KMS-11 (cell line): ENCODE measurements around the gene PACS1.

Experiments
- H2AFZ ChIP-seq: fragments of 200-600 bp; sonication (generic); 2 replicates; pipeline ENCODE4 v1.6.1; 2016; ENCODE audit warnings: antibody characterized with exemption, mixed run types, low read depth
- H3K27ac ChIP-seq: fragments of 200-600 bp; sonication (generic); 2 replicates; pipeline ENCODE4 v1.6.1; 2016; ENCODE audit warnings: mild to moderate bottlenecking, mixed run types
- H3K27me3 ChIP-seq: fragments of 200-600 bp; sonication (generic); 2 replicates; pipeline ENCODE4 v1.6.1; 2017; ENCODE audit warnings: mild to moderate bottlenecking, low read depth, mixed run types, moderate library complexity; ENCODE audit not compliant: insufficient read depth
- H3K36me3 ChIP-seq: fragments of 200-600 bp; sonication (generic); 2 replicates; pipeline ENCODE4 v1.6.1; 2017; ENCODE audit warnings: mild to moderate bottlenecking, mixed run types; ENCODE audit not compliant: insufficient read depth
- H3K4me1 ChIP-seq: fragments of 200-600 bp; sonication (generic); 2 replicates; pipeline ENCODE4 v1.6.1; 2016; ENCODE audit warnings: mild to moderate bottlenecking, low read depth, mixed run types; ENCODE audit not compliant: poor library complexity, severe bottlenecking
- H3K4me2 ChIP-seq: fragments of 200-600 bp; sonication (generic); 2 replicates; pipeline ENCODE4 v1.7.0; 2016; ENCODE audit warnings: mild to moderate bottlenecking, mixed run types
- H3K4me3 ChIP-seq: fragments of 200-600 bp; sonication (generic); IDR thresholded peaks from 2 replicates; pipeline ENCODE4 v1.6.1; 2017; ENCODE audit warnings: low read depth, low read length, mixed read lengths; ENCODE audit not compliant: insufficient read depth
- H3K79me2 ChIP-seq: fragments of 200-600 bp; sonication (generic); 2 replicates; pipeline ENCODE4 v1.6.1; 2016; ENCODE audit warnings: low read depth, mixed run types; ENCODE audit not compliant: insufficient read depth
- H3K9ac ChIP-seq: fragments of 200-600 bp; sonication (generic); 2 replicates; pipeline ENCODE4 v1.6.1; 2016; ENCODE audit warnings: mild to moderate bottlenecking, mixed run types
- H4K20me1 ChIP-seq: fragments of 200-600 bp; sonication (generic); 2 replicates; pipeline ENCODE4 v1.6.1; 2016; ENCODE audit warnings: mild to moderate bottlenecking, mixed run types; ENCODE audit not compliant: insufficient read depth
- CTCF ChIP-seq: fragments of 200-600 bp; sonication (generic); conservative IDR thresholded peaks from 2 replicates; pipeline ENCODE4 v1.6.1; 2017; ENCODE audit warnings: low read depth, mild to moderate bottlenecking, antibody characterized with exemption, low read length, moderate library complexity, mixed read lengths

PACS1 gene

GRCh38 chr11:66118847-66119246 lies 48.8 kb downstream of the PACS1 start:
- H3K4me2 ChIP-seq = no peak overlapping the region
- no peak for TF ChIP-seq CTCF
- H4K20me1 ChIP-seq = 0 out of 2 replicates have a peak, but pooled peaks cover 3% of the 10 kb centered on the region
- H3K79me2 ChIP-seq = peaks cover 17% of the 10 kb centered on the region; the same call in 1 of the 2 replicates
- no peaks in the 10 kb centered on the region for H3K36me3 ChIP-seq
- no peak overlapping the region for H3K27ac ChIP-seq
- H3K4me1 ChIP-seq = peaks cover 27% of the 10 kb centered on the region
- H3K9ac ChIP-seq = no peak overlapping the region
- no peaks in the 10 kb centered on the region for H3K27me3 ChIP-seq
- no peak overlapping the region for H2AFZ ChIP-seq
- H3K4me3 ChIP-seq = no peak overlapping the region

GRCh38 chr11:66119348-66120133 lies 49.5 kb downstream of the PACS1 start:
- Histone ChIP-seq H2AFZ (no peak overlapping the region), H4K20me1 (0 out of 2 replicates have a peak, but pooled peaks cover 3% of the 10 kb centered on the region), H3K4me2 (no peak overlapping the region), H3K36me3 (no peaks in the 10 kb centered on the region), H3K9ac (no peak overlapping the region), H3K79me2 (peaks cover 19% of the 10 kb centered on the region; the same call in 1 of the 2 replicates), H3K27me3 (no peaks in the 10 kb centered on the region), H3K4me1 (peaks cover 30% of the 10 kb centered on the region), H3K27ac (no peak overlapping the region), H3K4me3 (no peak overlapping the region)
- no peak for TF ChIP-seq CTCF

DNA sequence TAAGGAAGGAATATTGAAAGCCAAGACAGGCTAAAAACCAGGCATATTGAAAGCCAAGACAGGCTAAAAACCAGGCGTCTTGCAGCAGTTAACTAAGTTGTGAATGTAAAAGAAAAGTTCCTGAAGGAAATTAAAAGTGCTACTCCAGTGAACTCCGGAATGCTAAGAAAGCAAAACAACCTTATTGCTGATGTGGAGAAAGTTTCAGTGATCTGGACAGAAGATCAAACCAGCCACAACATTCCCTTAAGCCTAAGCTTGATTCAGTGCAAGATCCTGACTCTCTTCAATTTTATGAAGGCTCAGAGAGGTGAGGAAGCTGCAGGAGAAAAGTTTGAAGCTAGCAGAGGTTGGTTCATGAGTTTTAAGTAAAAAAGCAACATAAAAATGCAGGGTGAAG lies 51.4 kb downstream of the PACS1 start:
- Histone ChIP-seq H3K27me3 (no peaks in the 10 kb centered on the region), H3K36me3 (no peaks in the 10 kb centered on the region), H2AFZ (no peak overlapping the region), H3K27ac (no peak overlapping the region), H3K4me3 (no peak overlapping the region), H3K79me2 (peaks cover 24% of the 10 kb centered on the region; the same call in 1 of the 2 replicates), H4K20me1 (0 out of 2 replicates have a peak, but pooled peaks cover 3% of the 10 kb centered on the region), H3K4me2 (no peak overlapping the region), H3K4me1 (peaks cover 30% of the 10 kb centered on the region), H3K9ac (no peak overlapping the region)
- TF ChIP-seq CTCF = no peak

DNA sequence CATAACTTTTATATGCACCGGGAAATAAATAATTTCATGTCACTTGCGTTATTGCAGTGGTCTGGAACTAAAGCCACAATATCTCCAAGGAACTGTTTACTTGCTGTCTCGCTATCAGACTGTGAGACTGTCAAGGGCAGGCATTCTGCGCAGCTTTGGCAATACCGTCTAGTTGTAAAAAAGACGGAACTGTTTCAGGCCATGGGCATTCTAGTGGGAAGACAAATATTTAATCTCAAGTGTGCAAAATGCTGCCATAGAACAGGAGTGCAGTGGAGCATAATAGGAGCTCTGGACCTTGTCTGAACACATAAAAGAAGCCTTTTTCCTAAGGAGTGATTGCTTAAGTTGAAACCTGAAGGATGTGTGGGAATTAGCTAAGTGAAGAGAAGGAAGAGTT lies 53.8 kb downstream of the PACS1 start:
- Histone ChIP-seq H3K27me3 (no peaks in the 10 kb centered on the region), H3K4me2 (no peak overlapping the region), H3K27ac (no peak overlapping the region), H4K20me1 (0 out of 2 replicates have a peak, but pooled peaks cover 3% of the 10 kb centered on the region), H3K79me2 (peaks cover 13% of the 10 kb centered on the region; the same call in 1 of the 2 replicates), H2AFZ (no peak overlapping the region), H3K9ac (no peak overlapping the region), H3K36me3 (no peaks in the 10 kb centered on the region), H3K4me1 (peaks cover 29% of the 10 kb centered on the region), H3K4me3 (no peak overlapping the region)
- no peak for TF ChIP-seq CTCF
